SK-N-SH (cell line): ENCODE data around the gene PCDHGB4. TPM values are rescaled to one million over a fixed set of nuclear protein-coding genes. Genes with fewer than 3 reads are reported as not detected.

ENCODE experiments used
- CTCF ChIA-PET: fragments of 300-600, 350-600 bp; formaldehyde crosslinking; extraction: SDS; loops from one replicate; lab custom pipeline; 2021; lab: Yijun Ruan, JAX
- POLR2A ChIA-PET: fragments of 350-600 bp; sonication (Branson Sonifier 250); formaldehyde crosslinking; extraction: SDS; loops from one replicate; lab custom pipeline; 2020; ENCODE audit warnings: antibody characterized with exemption, inconsistent platforms; lab: Yijun Ruan, JAX
- DNase-seq: peaks from one replicate; pipeline ENCODE4 v3.0.0; 2012
- H2AFZ ChIP-seq: fragments of 200-600 bp; sonication (generic); 2 replicates; pipeline ENCODE4 v1.8.1; 2016; ENCODE audit warnings: antibody characterized with exemption, mild to moderate bottlenecking, low read depth
- H3F3A ChIP-seq: fragments of 200-600 bp; sonication (generic); replicated peaks from 2 replicates; pipeline ENCODE3; 2016; ENCODE audit warnings: antibody characterized with exemption, mild to moderate bottlenecking; ENCODE audit not compliant: insufficient read depth
- H3K27ac ChIP-seq, 2 experiments: fragments of 200-500 bp in 1 of 2; fragments of 200-600 bp in 1 of 2; sonication (Bioruptor generic) in 1 of 2; sonication (generic), shearing (Covaris generic) in 1 of 2; 2 replicates each; pipeline versions ENCODE4 v1.5.1 to v1.6.1; 2014 to 2016; ENCODE audit warnings: low read depth in 2 of 2, inconsistent platforms in 1 of 2, low read length in 1 of 2, mild to moderate bottlenecking in 1 of 2, mixed read lengths in 1 of 2
- H3K27me3 ChIP-seq: fragments of 200-600 bp; sonication (generic), shearing (Covaris generic); 2 replicates; pipeline ENCODE4 v1.6.1; 2016; ENCODE audit warnings: mixed run types; ENCODE audit not compliant: insufficient read depth
- H3K36me3 ChIP-seq, 2 experiments: fragments of 200-500 bp in 1 of 2; fragments of 200-600 bp in 1 of 2; sonication (Bioruptor generic) in 1 of 2; sonication (generic) in 1 of 2; replicated peaks in 1 of 2; 2 replicates each; pipeline versions ENCODE3 to v1.5.1; 2014 to 2016; ENCODE audit warnings: low read length in 1 of 2, mild to moderate bottlenecking in 1 of 2; ENCODE audit not compliant: insufficient read depth in 2 of 2, control insufficient read depth in 1 of 2
- H3K4me1 ChIP-seq, 2 experiments: fragments of 200-500 bp in 1 of 2; fragments of 200-600 bp in 1 of 2; sonication (Bioruptor generic) in 1 of 2; sonication (generic), shearing (Covaris generic) in 1 of 2; 2 replicates each; pipeline versions ENCODE4 v1.5.1 to v1.6.1; 2014 to 2016; ENCODE audit warnings: low read depth in 1 of 2, low read length in 1 of 2, mixed run types in 1 of 2; ENCODE audit not compliant: insufficient read depth in 2 of 2, control insufficient read depth in 1 of 2
- H3K4me2 ChIP-seq: fragments of 200-600 bp; sonication (generic), shearing (Covaris generic); 2 replicates; pipeline ENCODE4 v1.6.1; 2017; ENCODE audit warnings: mixed run types
- H3K4me3 ChIP-seq, 2 experiments: fragments of 200-500 bp in 1 of 2; fragments of 200-600 bp in 1 of 2; sonication (Bioruptor generic) in 1 of 2; sonication (generic), shearing (Covaris generic) in 1 of 2; 2 replicates each; pipeline versions ENCODE4 v1.5.1 to v1.8.1; 2014 to 2016; ENCODE audit warnings: low read depth in 2 of 2, inconsistent platforms in 1 of 2, low read length in 1 of 2, mild to moderate bottlenecking in 1 of 2, mixed read lengths in 1 of 2, moderate library complexity in 1 of 2
- H3K79me2 ChIP-seq: fragments of 200-600 bp; sonication (generic); 2 replicates; pipeline ENCODE4 v1.8.1; 2017; ENCODE audit warnings: mild to moderate bottlenecking; ENCODE audit not compliant: insufficient read depth
- H3K9ac ChIP-seq: fragments of 200-600 bp; sonication (generic); 2 replicates; pipeline ENCODE4 v1.6.1; 2017; ENCODE audit warnings: mixed run types
- H3K9me2 ChIP-seq: fragments of 200-600 bp; sonication (generic); 2 replicates; pipeline ENCODE4 v1.6.1; 2017; ENCODE audit warnings: mixed run types
- H3K9me3 ChIP-seq: fragments of 200-600 bp; sonication (generic); 2 replicates; pipeline ENCODE4 v1.6.1; 2017; ENCODE audit warnings: mixed run types, mild to moderate bottlenecking, moderate library complexity
- H4K20me1 ChIP-seq: fragments of 200-600 bp; sonication (generic); 2 replicates; pipeline ENCODE4 v1.6.1; 2017; ENCODE audit warnings: mild to moderate bottlenecking, mixed run types; ENCODE audit not compliant: insufficient read depth
- FOXM1 ChIP-seq: IDR thresholded peaks from 2 replicates; pipeline ENCODE4 v1.4.0; 2012; ENCODE audit warnings: low read depth, mild to moderate bottlenecking
- IRF3 ChIP-seq: fragments of 150-350 bp; IDR thresholded peaks from 2 replicates; pipeline ENCODE4 v1.6.1; 2016; ENCODE audit warnings: mild to moderate bottlenecking, low read depth, low read length
- MEF2A ChIP-seq: IDR thresholded peaks from 2 replicates; pipeline ENCODE4 v1.4.0; 2012; ENCODE audit warnings: low read depth, borderline replicate concordance
- NFIC ChIP-seq: IDR thresholded peaks from 2 replicates; pipeline ENCODE4 v1.4.0; 2012; ENCODE audit warnings: borderline replicate concordance
- NRF1 ChIP-seq: IDR thresholded peaks from 2 replicates; pipeline ENCODE4 v1.6.1; 2012; ENCODE audit warnings: low read depth, mild to moderate bottlenecking, low read length
- REST ChIP-seq: IDR thresholded peaks from 2 replicates; pipeline ENCODE4 v1.6.1; 2012; ENCODE audit warnings: mild to moderate bottlenecking, low read depth, low read length, moderate library complexity
- RXRA ChIP-seq: IDR thresholded peaks from 2 replicates; pipeline ENCODE4 v1.4.0; 2012; ENCODE audit warnings: low read depth, mild to moderate bottlenecking, borderline replicate concordance
- TAF1 ChIP-seq: IDR thresholded peaks from 2 replicates; pipeline ENCODE4 v1.6.1; 2012; ENCODE audit warnings: low read depth, mild to moderate bottlenecking, low read length, moderate library complexity, borderline replicate concordance
- YY1 ChIP-seq: IDR thresholded peaks from 2 replicates; pipeline ENCODE4 v1.4.0; 2012; ENCODE audit warnings: low read depth, mild to moderate bottlenecking
- WGBS: methylation state at CpG from one replicate; pipeline ENCODE4 v1.1.6; 2017; ENCODE audit warnings: low lambda C conversion rate; 5-methylcytosine and 5-hydroxymethylcytosine counted together
- polyA plus RNA-seq, 3 experiments: library from polyadenylated mRNA; depleted of rRNA; stranded (reverse); fragments of >200 nt; gene quantifications; 2 replicates each; pipeline ENCODE4 v1.2.3, GENCODE V29; 2012

PCDHGB4 gene
- polyA plus RNA-seq, 1 of the 3 experiments (the other 2 are of a cell fraction) = 0.64 TPM

DNA sequence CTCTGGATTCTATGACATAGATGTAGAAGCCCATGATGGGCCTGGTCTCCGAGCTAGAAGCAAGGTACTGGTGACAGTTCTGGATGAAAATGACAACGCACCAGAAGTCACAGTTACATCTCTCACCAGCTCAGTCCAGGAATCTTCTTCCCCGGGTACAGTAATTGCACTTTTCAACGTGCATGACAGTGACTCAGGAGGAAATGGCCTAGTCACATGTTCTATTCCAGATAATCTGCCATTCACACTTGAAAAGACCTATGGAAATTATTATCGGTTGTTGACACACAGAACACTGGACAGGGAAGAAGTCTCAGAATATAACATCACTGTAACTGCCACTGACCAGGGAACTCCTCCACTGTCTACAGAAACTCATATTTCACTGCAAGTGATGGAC lies 31.4 kb upstream of the PCDHGB4 start (continued):
- TF ChIP-seq REST (no peak), NFIC (no peak), RXRA (no peak), TAF1 (no peak), FOXM1 (no peak), MEF2A (no peak)

GRCh38 chr5:141356950-141357349 lies 30.5 kb upstream of the PCDHGB4 start:
- H3K9ac ChIP-seq = no peak overlapping the region
- H4K20me1 ChIP-seq = no peaks in the 10 kb centered on the region
- WGBS = 61% methylated on average over 16 of the region's 19 CpGs
- no peak for DNase-seq
- H3K27ac ChIP-seq = no peak overlapping the region
- H3K9me2 ChIP-seq = no peaks in the 10 kb centered on the region
- TF ChIP-seq YY1 = no peak
- TF ChIP-seq NFIC = no peak
- peak; percentile 43; the same call in 1 of the 2 replicates for TF ChIP-seq REST
- no peak for TF ChIP-seq NRF1
- TF ChIP-seq IRF3 = no peak
- TF ChIP-seq, all 33 proteins: peak for 1
- H3K4me2 ChIP-seq = no peak overlapping the region
- no peak overlapping the region for H2AFZ ChIP-seq
- H3F3A ChIP-seq = no peaks in the 10 kb centered on the region
- ChIA-PET POLR2A (no interaction called here), CTCF (no interaction called here)
- H3K9me3 ChIP-seq = no peaks in the 10 kb centered on the region; the same call in 1 of the 2 replicates
- no peak overlapping the region for H3K4me3 ChIP-seq
- no peaks in the 10 kb centered on the region for H3K4me1 ChIP-seq
- no peaks in the 10 kb centered on the region for H3K79me2 ChIP-seq
- no peaks in the 10 kb centered on the region for H3K36me3 ChIP-seq
- H3K27me3 ChIP-seq = no peaks in the 10 kb centered on the region
